ENCODE measurements around the gene SERP1.
A peak's percentile ranks its signal among the peaks of the same experiment; 100 is the strongest.

Gene SERP1

GRCh38 chr3:150535204-150535603 is 11.1 kb downstream of the SERP1 start:
- Histone ChIP-seq H3K27ac (ENCODE audit: low read length) (no peak overlapping the region), H3K4me1 (ENCODE audit: insufficient read depth, low read length) (no peaks in the 10 kb centered on the region), H3K9me3 (ENCODE audit: insufficient read depth, low read depth, low read length) (no peaks in the 10 kb centered on the region), H3K36me3 (ENCODE audit: insufficient read depth, low read depth, low read length) (no peaks in the 10 kb centered on the region), H3K27me3 (ENCODE audit: insufficient read depth, low read length) (no peaks in the 10 kb centered on the region), H3K4me3 (ENCODE audit: low read length) (no peak overlapping the region), H3K9ac (ENCODE audit: low read depth, low read length) (no peak overlapping the region)

GRCh38 chr3:150531775-150532174 is 14.5 kb downstream of the SERP1 start:
- H3K9me3 ChIP-seq (ENCODE audit: insufficient read depth, low read depth, low read length), result no peaks in the 10 kb centered on the region

GRCh38 chr3:150528354-150528797 is 17.9 kb downstream of the SERP1 start:
- peak overlapping the region; percentile 48; the same call in 1 of the 2 replicates for H3K4me3 ChIP-seq (ENCODE audit: low read length)
- H3K9ac ChIP-seq (ENCODE audit: low read depth, low read length), result no peak overlapping the region
- no peaks in the 10 kb centered on the region for H3K9me3 ChIP-seq (ENCODE audit: insufficient read depth, low read depth, low read length)
- H3K36me3 ChIP-seq (ENCODE audit: insufficient read depth, low read depth, low read length), result no peaks in the 10 kb centered on the region
- peaks cover 12% of the 10 kb centered on the region; the same call in 1 of the 2 replicates for H3K4me1 ChIP-seq (ENCODE audit: insufficient read depth, low read length)
- no peaks in the 10 kb centered on the region for H3K27me3 ChIP-seq (ENCODE audit: insufficient read depth, low read length)
- H3K27ac ChIP-seq (ENCODE audit: low read length), result no peak overlapping the region

More at GRCh38 chr3:150531775-150532174, 14.5 kb downstream of the SERP1 start:
- H3K36me3 ChIP-seq (ENCODE audit: insufficient read depth, low read depth, low read length), result no peaks in the 10 kb centered on the region
- no peaks in the 10 kb centered on the region for H3K27me3 ChIP-seq (ENCODE audit: insufficient read depth, low read length)
- H3K9ac ChIP-seq (ENCODE audit: low read depth, low read length), result no peak overlapping the region
- peaks cover 12% of the 10 kb centered on the region; the same call in 1 of the 2 replicates for H3K4me1 ChIP-seq (ENCODE audit: insufficient read depth, low read length)
- no peak overlapping the region for H3K4me3 ChIP-seq (ENCODE audit: low read length)
- H3K27ac ChIP-seq (ENCODE audit: low read length), result no peak overlapping the region

- H3K9me3 ChIP-seq (ENCODE audit: insufficient read depth, low read depth, low read length), result no peaks in the 10 kb centered on the region
- H3K27ac ChIP-seq (ENCODE audit: low read length), result no peak overlapping the region
- H3K4me3 ChIP-seq (ENCODE audit: low read length), result peak overlapping the region; percentile 48; the same call in 1 of the 2 replicates
- no peak overlapping the region for H3K9ac ChIP-seq (ENCODE audit: low read depth, low read length)
- H3K27me3 ChIP-seq (ENCODE audit: insufficient read depth, low read length), result no peaks in the 10 kb centered on the region
- peaks cover 12% of the 10 kb centered on the region; the same call in 1 of the 2 replicates for H3K4me1 ChIP-seq (ENCODE audit: insufficient read depth, low read length)
- H3K36me3 ChIP-seq (ENCODE audit: insufficient read depth, low read depth, low read length), result no peaks in the 10 kb centered on the region
These were observed 18.6 kb downstream of the SERP1 start for GRCh38 chr3:150527464-150528255.

- H3K4me1 ChIP-seq (ENCODE audit: insufficient read depth, low read length), result peaks cover 12% of the 10 kb centered on the region; the same call in 1 of the 2 replicates
- H3K4me3 ChIP-seq (ENCODE audit: low read length), result no peak overlapping the region
- no peaks in the 10 kb centered on the region for H3K9me3 ChIP-seq (ENCODE audit: insufficient read depth, low read depth, low read length)
These were observed 22.8 kb downstream of the SERP1 start for GRCh38 chr3:150523538-150523937.

GRCh38 chr3:150521463-150521862 is 24.8 kb downstream of the SERP1 start:
- Histone ChIP-seq H3K27ac (ENCODE audit: low read length) (no peak overlapping the region), H3K36me3 (ENCODE audit: insufficient read depth, low read depth, low read length) (no peaks in the 10 kb centered on the region), H3K4me1 (ENCODE audit: insufficient read depth, low read length) (no peaks in the 10 kb centered on the region), H3K9me3 (ENCODE audit: insufficient read depth, low read depth, low read length) (no peaks in the 10 kb centered on the region), H3K4me3 (ENCODE audit: low read length) (no peak overlapping the region), H3K27me3 (ENCODE audit: insufficient read depth, low read length) (no peaks in the 10 kb centered on the region), H3K9ac (ENCODE audit: low read depth, low read length) (no peak overlapping the region)

More at GRCh38 chr3:150523538-150523937, 22.8 kb downstream of the SERP1 start:
- Histone ChIP-seq H3K36me3 (ENCODE audit: insufficient read depth, low read depth, low read length) (no peaks in the 10 kb centered on the region), H3K9ac (ENCODE audit: low read depth, low read length) (no peak overlapping the region), H3K27me3 (ENCODE audit: insufficient read depth, low read length) (no peaks in the 10 kb centered on the region), H3K27ac (ENCODE audit: low read length) (no peak overlapping the region)

GRCh38 chr3:150520408-150520807 is 25.9 kb downstream of the SERP1 start:
- H3K4me3 ChIP-seq (ENCODE audit: low read length), result no peak overlapping the region
- no peak overlapping the region for H3K27ac ChIP-seq (ENCODE audit: low read length)
- H3K9ac ChIP-seq (ENCODE audit: low read depth, low read length), result no peak overlapping the region
- H3K4me1 ChIP-seq (ENCODE audit: insufficient read depth, low read length), result no peaks in the 10 kb centered on the region
- no peaks in the 10 kb centered on the region for H3K9me3 ChIP-seq (ENCODE audit: insufficient read depth, low read depth, low read length)
- no peaks in the 10 kb centered on the region for H3K36me3 ChIP-seq (ENCODE audit: insufficient read depth, low read depth, low read length)
- no peaks in the 10 kb centered on the region for H3K27me3 ChIP-seq (ENCODE audit: insufficient read depth, low read length)

- Histone ChIP-seq H3K4me1 (ENCODE audit: insufficient read depth, low read length) (no peaks in the 10 kb centered on the region), H3K27me3 (ENCODE audit: insufficient read depth, low read length) (no peaks in the 10 kb centered on the region), H3K4me3 (ENCODE audit: low read length) (no peak overlapping the region), H3K9me3 (ENCODE audit: insufficient read depth, low read depth, low read length) (no peaks in the 10 kb centered on the region), H3K36me3 (ENCODE audit: insufficient read depth, low read depth, low read length) (no peaks in the 10 kb centered on the region), H3K27ac (ENCODE audit: low read length) (no peak overlapping the region), H3K9ac (ENCODE audit: low read depth, low read length) (no peak overlapping the region)
These were observed 27.3 kb downstream of the SERP1 start for GRCh38 chr3:150519026-150519425.

GRCh38 chr3:150515210-150515609 is 31.1 kb downstream of the SERP1 start:
- H3K27me3 ChIP-seq (ENCODE audit: insufficient read depth, low read length), result no peaks in the 10 kb centered on the region
- no peak overlapping the region for H3K27ac ChIP-seq (ENCODE audit: low read length)
- H3K9me3 ChIP-seq (ENCODE audit: insufficient read depth, low read depth, low read length), result no peaks in the 10 kb centered on the region

GRCh38 chr3:150511122-150511821 is 35.0 kb downstream of the SERP1 start:
- H3K27me3 ChIP-seq (ENCODE audit: insufficient read depth, low read length), result no peaks in the 10 kb centered on the region
- no peaks in the 10 kb centered on the region for H3K9me3 ChIP-seq (ENCODE audit: insufficient read depth, low read depth, low read length)
- H3K4me1 ChIP-seq (ENCODE audit: insufficient read depth, low read length), result peaks cover 22% of the 10 kb centered on the region; the same call in 1 of the 2 replicates
- no peak overlapping the region for H3K27ac ChIP-seq (ENCODE audit: low read length)
- H3K9ac ChIP-seq (ENCODE audit: low read depth, low read length), result no peak overlapping the region
- no peaks in the 10 kb centered on the region for H3K36me3 ChIP-seq (ENCODE audit: insufficient read depth, low read depth, low read length)
- no peak overlapping the region; the same call in 1 of the 2 replicates for H3K4me3 ChIP-seq (ENCODE audit: low read length)

More at GRCh38 chr3:150515210-150515609, 31.1 kb downstream of the SERP1 start:
- Histone ChIP-seq H3K4me3 (ENCODE audit: low read length) (no peak overlapping the region), H3K4me1 (ENCODE audit: insufficient read depth, low read length) (peaks cover 22% of the 10 kb centered on the region; the same call in 1 of the 2 replicates), H3K36me3 (ENCODE audit: insufficient read depth, low read depth, low read length) (no peaks in the 10 kb centered on the region), H3K9ac (ENCODE audit: low read depth, low read length) (no peak overlapping the region)

- Histone ChIP-seq H3K4me1 (ENCODE audit: insufficient read depth, low read length) (peaks cover 22% of the 10 kb centered on the region; the same call in 1 of the 2 replicates), H3K27ac (ENCODE audit: low read length) (no peak overlapping the region), H3K4me3 (ENCODE audit: low read length) (no peak overlapping the region), H3K36me3 (ENCODE audit: insufficient read depth, low read depth, low read length) (no peaks in the 10 kb centered on the region), H3K27me3 (ENCODE audit: insufficient read depth, low read length) (no peaks in the 10 kb centered on the region), H3K9me3 (ENCODE audit: insufficient read depth, low read depth, low read length) (no peaks in the 10 kb centered on the region), H3K9ac (ENCODE audit: low read depth, low read length) (no peak overlapping the region)
These were observed 36.5 kb downstream of the SERP1 start for GRCh38 chr3:150509780-150510179.
